ENCODE data around the gene RAB20. TPM values are rescaled to one million over a fixed set of nuclear protein-coding genes. Genes with fewer than 3 reads are reported as not detected.
"Not testable (repeated sequence)": the region's sequence is repeated elsewhere in the genome, so short reads cannot be mapped to it uniquely, and the experiment has no call there.

RAB20 gene
- polyA plus RNA-seq, 3 donors = 22.1 to 82.3 (median 31.2) TPM

GRCh38 chr13:110576736-110577476 is 15.4 kb upstream of the RAB20 start:
- 57 to 87% (median 81%) methylated on average over 11 of the region's 11 CpGs for WGBS, 3 donors
- no peak overlapping the region for H3K27ac ChIP-seq (ENCODE audit: low read depth, low read length)

DNA sequence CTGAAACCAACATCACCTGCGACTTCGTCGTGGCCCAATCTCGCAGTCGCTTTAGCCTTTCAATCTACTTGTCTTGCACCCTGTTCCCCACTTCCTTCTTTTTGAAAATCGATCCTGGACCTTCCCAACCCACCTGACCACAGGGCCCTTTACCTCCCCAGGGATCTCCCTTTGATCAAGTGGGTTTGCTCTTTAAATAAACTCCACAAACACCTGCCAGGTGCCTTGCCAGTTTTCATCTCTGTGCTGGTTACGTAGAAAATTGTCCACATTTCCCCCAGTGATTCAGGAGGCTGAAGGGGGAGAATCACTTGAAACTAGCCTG is 14.5 kb upstream of the RAB20 start:
- 58 to 69% (median 59%) methylated on average over 7 of the region's 7 CpGs for WGBS, 3 donors

GRCh38 chr13:110575322-110576069 is 14.0 kb upstream of the RAB20 start:
- H3K27ac ChIP-seq (ENCODE audit: low read depth, low read length) = no peak overlapping the region

More for the DNA sequence above, 14.5 kb upstream of the RAB20 start:
- H3K27ac ChIP-seq (ENCODE audit: low read depth, low read length) = no peak overlapping the region

GRCh38 chr13:110574161-110574560 is 12.6 kb upstream of the RAB20 start:
- WGBS, 3 donors = 62 to 73% (median 68%) methylated on average over 9 of the region's 9 CpGs
- H3K27ac ChIP-seq (ENCODE audit: low read depth, low read length) = no peak overlapping the region

More at GRCh38 chr13:110575322-110576069, 14.0 kb upstream of the RAB20 start:
- 30 to 58% (median 31%) methylated on average over 15 of the region's 15 CpGs for WGBS, 3 donors

DNA sequence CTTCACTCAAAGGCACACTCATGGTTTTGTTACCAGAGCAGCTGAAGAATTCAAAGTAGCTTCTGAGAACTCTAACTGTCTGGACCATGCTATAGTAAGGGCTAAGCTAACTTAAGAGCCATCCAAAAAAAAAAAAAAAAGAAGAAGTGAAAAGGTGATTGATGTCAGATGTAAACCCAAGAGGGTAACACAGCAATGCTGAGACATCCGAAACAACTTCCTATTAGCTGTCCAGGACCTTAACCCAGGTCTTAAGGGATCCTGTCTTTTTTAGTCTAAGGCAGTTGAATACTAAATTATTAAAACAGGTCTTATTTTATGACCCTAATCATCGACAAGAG is 11.2 kb upstream of the RAB20 start:
- no peak overlapping the region for H3K27ac ChIP-seq (ENCODE audit: low read depth, low read length)
- 55 to 75% (median 70%) methylated on average over 2 of the region's 2 CpGs for WGBS, 3 donors

- 77 to 83% (median 79%) methylated on average over 20 of the region's 20 CpGs for WGBS, 3 donors
- H3K27ac ChIP-seq (ENCODE audit: low read depth, low read length) = no peak overlapping the region
These were observed 10.6 kb upstream of the RAB20 start for GRCh38 chr13:110571896-110572777.

GRCh38 chr13:110570886-110571285 is 9.4 kb upstream of the RAB20 start:
- WGBS, 3 donors = 85 to 87% (median 85%) methylated on average over 10 of the region's 10 CpGs

GRCh38 chr13:110569962-110570361 is 8.4 kb upstream of the RAB20 start:
- 76 to 82% (median 77%) methylated on average over 7 of the region's 7 CpGs for WGBS, 3 donors
- not testable (repeated sequence) for H3K27ac ChIP-seq (ENCODE audit: low read depth, low read length)

More at GRCh38 chr13:110570886-110571285, 9.4 kb upstream of the RAB20 start:
- H3K27ac ChIP-seq (ENCODE audit: low read depth, low read length) = no peak overlapping the region

- WGBS, 3 donors = 78 to 89% (median 83%) methylated on average over 3 of the region's 3 CpGs
- H3K27ac ChIP-seq (ENCODE audit: low read depth, low read length) = no peak overlapping the region
These were observed 7.1 kb upstream of the RAB20 start for GRCh38 chr13:110568612-110569011.

GRCh38 chr13:110566171-110566570 is 4.6 kb upstream of the RAB20 start:
- no peak overlapping the region for H3K27ac ChIP-seq (ENCODE audit: low read depth, low read length)
- WGBS, 3 donors = 87 to 95% (median 87%) methylated on average over 9 of the region's 9 CpGs

- 38 to 68% (median 57%) methylated on average over 2 of the region's 2 CpGs for WGBS, 3 donors
- no peak overlapping the region for H3K27ac ChIP-seq (ENCODE audit: low read depth, low read length)
These were observed 3.8 kb upstream of the RAB20 start for GRCh38 chr13:110565296-110565695.

GRCh38 chr13:110564472-110564985 is 3.0 kb upstream of the RAB20 start:
- 95 to 98% (median 96%) methylated on average over 3 of the region's 3 CpGs for WGBS, 3 donors
- H3K27ac ChIP-seq (ENCODE audit: low read depth, low read length) = no peak overlapping the region

DNA sequence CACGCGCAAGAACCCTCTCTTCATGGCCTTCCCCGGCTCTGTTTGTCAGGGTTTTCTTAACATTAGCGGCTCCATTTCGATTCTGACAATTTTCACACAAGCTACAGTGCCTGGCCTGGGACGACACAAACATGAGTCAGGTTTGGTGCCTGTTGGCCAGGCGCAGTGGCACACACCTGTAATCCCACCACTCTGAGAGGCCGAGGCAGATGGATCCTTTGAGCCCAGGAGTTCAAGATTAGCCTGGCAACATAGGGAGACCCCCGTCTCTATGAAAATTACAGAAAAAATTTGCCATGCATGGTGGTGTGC is 1.9 kb upstream of the RAB20 start:
- WGBS, 3 donors = 69 to 96% (median 87%) methylated on average over 9 of the region's 9 CpGs
- H3K27ac ChIP-seq (ENCODE audit: low read depth, low read length) = no peak overlapping the region

GRCh38 chr13:110562696-110563462 is 1.4 kb upstream of the RAB20 start:
- 70 to 86% (median 81%) methylated on average over 17 of the region's 17 CpGs for WGBS, 3 donors
- H3K27ac ChIP-seq (ENCODE audit: low read depth, low read length) = no peak overlapping the region

DNA sequence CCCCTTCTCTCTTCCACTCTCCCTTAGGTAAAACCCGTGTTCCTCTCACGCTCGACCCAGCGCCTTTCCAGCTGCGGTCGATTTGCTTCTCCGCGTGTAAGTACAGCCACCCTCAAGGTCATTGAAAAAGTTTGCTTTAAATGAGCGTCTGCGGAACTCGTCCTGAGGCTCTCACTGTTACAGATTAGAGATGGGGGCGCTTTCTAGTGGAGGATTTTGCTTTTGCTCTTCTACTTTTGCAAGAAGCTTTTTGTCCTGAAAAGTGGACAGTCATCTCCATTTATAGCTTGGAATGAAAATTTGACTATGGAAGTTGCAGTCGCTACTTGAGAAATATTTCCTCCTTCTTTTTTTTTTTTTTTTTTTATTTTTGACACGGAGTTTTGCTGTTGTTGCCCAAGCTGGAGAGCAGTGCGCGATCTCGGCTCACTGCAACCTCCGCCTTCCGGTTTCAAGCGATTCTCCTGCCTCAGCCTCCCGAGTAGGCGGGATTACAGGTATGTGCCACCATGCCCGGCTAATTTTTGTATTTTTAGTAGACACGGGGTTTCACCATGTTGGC is 595 bp upstream of the RAB20 start:
- WGBS, 3 donors = 9 to 12% (median 9%) methylated on average over 24 of the region's 24 CpGs
- no peak overlapping the region for H3K27ac ChIP-seq (ENCODE audit: low read depth, low read length)

GRCh38 chr13:110560601-110561343 is 750 bp downstream of the RAB20 start:
- H3K27ac ChIP-seq (ENCODE audit: low read depth, low read length) = peak overlapping the region; percentile 41
- 1 to 3% (median 3%) methylated on average over 29 of the region's 29 CpGs for WGBS, 3 donors

DNA sequence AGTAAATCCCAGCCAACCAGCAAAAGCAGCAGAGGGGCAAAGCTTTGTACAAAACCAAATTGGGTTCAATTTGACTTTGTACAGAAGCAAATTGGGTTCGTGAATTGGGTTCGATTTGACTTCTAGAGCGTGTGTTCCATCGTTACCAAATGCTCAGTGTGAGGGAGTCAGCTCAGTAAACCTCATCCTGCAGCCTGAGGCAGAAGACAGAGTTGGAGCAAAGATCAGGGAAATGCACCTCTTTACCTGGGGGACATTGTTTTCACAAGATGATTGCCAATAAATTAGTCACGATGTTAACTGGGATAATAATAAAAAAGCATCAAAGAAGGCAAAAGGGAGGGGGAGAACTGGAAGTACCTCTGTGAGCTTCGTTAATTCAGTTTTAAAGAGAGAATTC is 1.5 kb downstream of the RAB20 start:
- no peak overlapping the region for H3K27ac ChIP-seq (ENCODE audit: low read depth, low read length)
- 35 to 72% (median 57%) methylated on average over 6 of the region's 6 CpGs for WGBS, 3 donors
